Fibroblast of skin of abdomen (primary cell): ENCODE measurements around the gene ASPDH. TPM values are rescaled to one million over a fixed set of nuclear protein-coding genes. Genes with fewer than 3 reads are reported as not detected.
A peak's percentile ranks its signal among the peaks of the same experiment; 100 is the strongest.

Experiments
- DNase-seq: peaks from one replicate; pipeline ENCODE4 v3.0.0-alpha.2; 2013
- polyA plus RNA-seq, 2 experiments: library from polyadenylated mRNA; unstranded; fragments of 120-200 nt; gene quantifications; one replicate each; pipeline ENCODE4 v1.2.1, GENCODE V29; 2013; ENCODE audit not compliant: insufficient read length in 2 of 2

ASPDH gene
- polyA plus RNA-seq (2013, experiment 1 of 2; ENCODE audit: insufficient read length) = 0.39 TPM
- 0.31 TPM for polyA plus RNA-seq (2013, experiment 2 of 2; ENCODE audit: insufficient read length)

- no peak for DNase-seq
These were observed at the start of gene ASPDH for GRCh38 chr19:50513746-50514345. Gene ASPDH, minus strand, starts transcription at chr19:50513913. Its CDS starts 90 bp downstream, at chr19:50513823.

- DNase-seq = no peak
These were observed 49.3 kb upstream of the ASPDH start for GRCh38 chr19:50562996-50563395.

- DNase-seq = no peak
These were observed 48.6 kb upstream of the ASPDH start for GRCh38 chr19:50562329-50562728.

GRCh38 chr19:50559636-50560035 lies 45.9 kb upstream of the ASPDH start:
- no peak for DNase-seq

- no peak for DNase-seq
These were observed 44.7 kb upstream of the ASPDH start for GRCh38 chr19:50558449-50558848.

- DNase-seq = no peak
These were observed 44.3 kb upstream of the ASPDH start for GRCh38 chr19:50558039-50558438.

GRCh38 chr19:50557009-50557613 lies 43.4 kb upstream of the ASPDH start:
- DNase-seq = no peak

GRCh38 chr19:50556282-50557008 lies 42.7 kb upstream of the ASPDH start:
- peak; percentile 65 for DNase-seq

GRCh38 chr19:50555450-50556281 lies 42.0 kb upstream of the ASPDH start:
- no peak for DNase-seq

- no peak for DNase-seq
These were observed 41.3 kb upstream of the ASPDH start for GRCh38 chr19:50555033-50555432.

- no peak for DNase-seq
These were observed 40.5 kb upstream of the ASPDH start for GRCh38 chr19:50554212-50554611.

GRCh38 chr19:50553134-50553703 lies 39.5 kb upstream of the ASPDH start:
- no peak for DNase-seq

GRCh38 chr19:50552540-50552939 lies 38.8 kb upstream of the ASPDH start:
- no peak for DNase-seq

GRCh38 chr19:50551715-50552187 lies 38.0 kb upstream of the ASPDH start:
- no peak for DNase-seq

GRCh38 chr19:50551034-50551714 lies 37.5 kb upstream of the ASPDH start:
- DNase-seq = no peak

- DNase-seq = no peak
These were observed 36.9 kb upstream of the ASPDH start for GRCh38 chr19:50550594-50550966.

GRCh38 chr19:50549927-50550593 lies 36.3 kb upstream of the ASPDH start:
- no peak for DNase-seq

- DNase-seq = no peak
These were observed 35.6 kb upstream of the ASPDH start for GRCh38 chr19:50549059-50549926.

GRCh38 chr19:50548191-50549058 lies 34.7 kb upstream of the ASPDH start:
- DNase-seq = no peak
